Measurements from ENCODE around the gene IGF2BP1.

Gene IGF2BP1

DNA sequence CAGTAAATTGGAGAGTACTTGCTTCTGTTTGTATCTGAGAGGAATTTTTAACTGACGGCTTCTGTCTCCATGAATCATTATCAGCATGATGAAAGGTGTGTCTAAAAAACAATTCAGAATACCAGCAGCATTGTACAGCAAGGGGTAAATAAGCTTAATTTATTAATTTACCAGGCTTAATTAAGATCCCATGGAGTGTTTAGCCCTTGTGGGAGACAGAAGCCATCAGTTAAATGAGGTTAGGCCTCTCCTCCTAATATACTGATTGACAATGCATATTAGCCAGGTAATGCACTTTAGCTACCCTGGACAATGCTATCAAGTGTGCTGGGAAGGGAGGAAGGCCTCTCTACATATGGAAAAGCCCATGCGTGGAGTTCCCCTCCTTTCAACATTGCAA, 53.4 kb downstream of the IGF2BP1 start:
- Mint-ChIP-seq H3K4me1 (ENCODE audit: low read depth) (no peaks in the 10 kb centered on the region), H3K9me3 (ENCODE audit: low read depth) (no peaks in the 10 kb centered on the region), H3K27ac (no peak overlapping the region), H3K4me3 (no peak overlapping the region), H3K27me3 (peaks cover 2% of the 10 kb centered on the region), H3K36me3 (no peaks in the 10 kb centered on the region)

DNA sequence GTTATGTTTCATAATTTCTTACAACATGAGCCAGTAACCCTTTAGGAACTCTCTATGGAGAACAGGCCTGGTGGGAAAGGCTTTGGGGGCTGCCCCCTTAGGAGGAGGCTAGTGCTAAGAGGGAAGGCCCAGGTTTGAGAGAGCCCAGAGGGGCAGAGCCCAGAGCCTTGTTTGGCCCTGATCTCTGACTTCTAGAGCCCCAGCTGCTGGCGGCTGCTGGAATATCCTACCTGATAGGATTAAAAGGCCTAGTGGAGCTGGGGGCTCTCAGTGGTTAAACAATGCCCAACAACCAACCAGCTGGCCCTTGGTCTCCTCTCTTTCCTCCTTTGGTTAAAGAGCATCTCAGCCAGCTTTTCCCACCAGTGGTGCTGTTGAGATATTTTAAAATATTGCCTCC, 54.1 kb downstream of the IGF2BP1 start:
- H3K4me1 Mint-ChIP-seq (ENCODE audit: low read depth), result no peaks in the 10 kb centered on the region

DNA sequence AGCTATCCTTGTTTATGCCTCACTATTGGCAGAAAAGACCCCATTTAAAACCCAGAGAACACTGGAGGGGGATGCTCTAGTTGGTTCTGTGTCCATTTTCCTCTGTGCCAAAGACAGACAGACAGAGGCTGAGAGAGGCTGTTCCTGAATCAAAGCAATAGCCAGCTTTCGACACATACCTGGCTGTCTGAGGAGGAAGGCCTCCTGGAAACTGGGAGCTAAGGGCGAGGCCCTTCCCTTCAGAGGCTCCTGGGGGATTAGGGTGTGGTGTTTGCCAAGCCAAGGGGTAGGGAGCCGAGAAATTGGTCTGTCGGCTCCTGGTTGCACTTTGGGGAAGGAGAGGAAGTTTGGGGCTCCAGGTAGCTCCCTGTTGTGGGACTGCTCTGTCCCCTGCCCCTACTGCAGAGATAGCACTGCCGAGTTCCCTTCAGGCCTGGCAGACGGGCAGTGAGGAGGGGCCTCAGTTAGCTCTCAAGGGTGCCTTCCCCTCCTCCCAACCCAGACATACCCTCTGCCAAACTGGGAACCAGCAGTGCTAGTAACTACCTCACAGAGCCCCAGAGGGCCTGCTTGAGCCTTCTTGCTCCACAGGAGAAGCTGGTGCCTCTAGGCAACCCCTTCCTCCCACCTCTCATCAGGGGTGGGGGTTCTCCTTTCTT, 56.1 kb downstream of the IGF2BP1 start:
- Mint-ChIP-seq H3K9me3 (ENCODE audit: low read depth) (no peaks in the 10 kb centered on the region), H3K4me3 (no peak overlapping the region), H3K27me3 (peaks cover 5% of the 10 kb centered on the region), H3K36me3 (no peaks in the 10 kb centered on the region), H3K27ac (no peak overlapping the region), H3K4me1 (ENCODE audit: low read depth) (no peaks in the 10 kb centered on the region)

More for the DNA sequence above, 54.1 kb downstream of the IGF2BP1 start:
- Mint-ChIP-seq H3K9me3 (ENCODE audit: low read depth) (no peaks in the 10 kb centered on the region), H3K27ac (no peak overlapping the region), H3K27me3 (peaks cover 5% of the 10 kb centered on the region), H3K36me3 (no peaks in the 10 kb centered on the region), H3K4me3 (no peak overlapping the region)

DNA sequence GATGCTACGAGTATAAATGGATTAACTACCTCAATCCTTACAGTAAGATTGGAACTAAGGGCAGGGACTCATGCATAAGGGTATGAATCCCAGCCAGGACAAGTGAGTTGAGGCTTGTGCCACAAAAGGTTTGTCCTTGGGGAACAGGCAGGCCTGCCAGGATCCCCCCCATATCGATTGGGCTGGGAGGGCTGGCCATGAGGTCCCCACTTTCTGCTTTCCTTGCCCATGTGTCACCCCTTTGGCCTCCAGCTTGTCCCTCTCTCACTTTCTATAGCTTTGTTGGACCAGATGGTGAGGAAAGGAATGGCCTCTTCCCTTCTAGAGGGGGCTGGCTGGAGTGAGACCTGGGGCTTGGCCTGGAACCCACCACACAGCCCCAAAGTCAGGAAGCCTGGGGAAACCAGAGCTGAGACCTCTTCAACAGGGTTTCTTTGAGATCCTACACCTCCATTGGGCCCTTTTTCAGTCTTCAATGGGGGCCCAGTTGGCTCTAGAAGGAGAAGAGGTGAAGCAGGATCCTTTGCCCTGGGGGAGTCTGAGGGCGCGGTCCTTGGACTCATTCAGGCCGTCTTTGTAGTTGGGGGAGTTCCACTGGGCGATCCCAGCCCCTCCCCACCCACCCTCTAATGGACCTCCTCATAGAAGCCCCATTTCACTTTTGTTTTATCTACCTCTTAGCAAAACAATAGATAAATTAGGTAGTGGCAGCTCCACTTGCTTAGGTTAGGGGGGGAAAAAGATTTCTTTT, 57.3 kb downstream of the IGF2BP1 start:
- H3K27me3 Mint-ChIP-seq, result peaks cover 7% of the 10 kb centered on the region
- no peak overlapping the region for H3K4me3 Mint-ChIP-seq
- no peak overlapping the region for H3K27ac Mint-ChIP-seq
- no peaks in the 10 kb centered on the region for H3K4me1 Mint-ChIP-seq (ENCODE audit: low read depth)
- no peaks in the 10 kb centered on the region for H3K36me3 Mint-ChIP-seq
- H3K9me3 Mint-ChIP-seq (ENCODE audit: low read depth), result no peaks in the 10 kb centered on the region

DNA sequence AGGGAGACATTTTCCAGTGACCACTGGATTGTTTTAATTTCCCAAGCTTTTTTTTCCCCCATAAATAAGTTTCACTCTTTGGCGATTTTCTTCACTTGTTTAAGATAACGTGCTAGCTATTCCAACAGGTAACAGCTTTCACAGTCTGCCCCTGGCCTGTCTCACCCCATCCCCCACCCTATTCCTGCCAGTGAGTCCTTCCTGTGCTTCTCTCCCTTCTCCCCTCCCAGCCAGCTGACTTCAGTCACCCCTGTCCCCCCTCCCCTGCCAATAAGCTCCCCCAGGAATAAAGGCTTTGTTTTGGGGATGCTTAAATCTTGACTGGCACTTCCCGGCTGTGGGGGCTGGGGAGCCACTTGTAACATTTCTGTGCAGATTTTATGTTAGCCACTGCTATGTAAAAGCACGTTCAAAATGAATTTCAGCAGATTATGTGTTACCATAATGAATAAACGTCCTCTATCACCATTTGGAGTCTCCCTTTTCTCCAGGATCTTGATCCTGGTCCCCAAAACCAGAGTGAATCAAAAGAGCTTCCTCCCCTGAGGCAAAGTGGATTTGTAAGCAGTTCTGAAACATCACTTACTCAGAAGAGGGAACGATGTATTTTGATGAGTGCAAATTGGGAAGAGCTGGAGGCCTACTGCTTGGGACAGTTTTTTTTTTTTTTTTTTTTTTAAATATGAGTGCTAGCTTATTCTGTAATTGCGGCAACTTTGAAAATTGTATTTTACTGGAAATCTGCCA, 58.2 kb downstream of the IGF2BP1 start:
- Mint-ChIP-seq H3K27ac (no peak overlapping the region), H3K4me3 (no peak overlapping the region), H3K9me3 (ENCODE audit: low read depth) (no peaks in the 10 kb centered on the region), H3K27me3 (peaks cover 9% of the 10 kb centered on the region), H3K36me3 (no peaks in the 10 kb centered on the region), H3K4me1 (ENCODE audit: low read depth) (no peaks in the 10 kb centered on the region)

DNA sequence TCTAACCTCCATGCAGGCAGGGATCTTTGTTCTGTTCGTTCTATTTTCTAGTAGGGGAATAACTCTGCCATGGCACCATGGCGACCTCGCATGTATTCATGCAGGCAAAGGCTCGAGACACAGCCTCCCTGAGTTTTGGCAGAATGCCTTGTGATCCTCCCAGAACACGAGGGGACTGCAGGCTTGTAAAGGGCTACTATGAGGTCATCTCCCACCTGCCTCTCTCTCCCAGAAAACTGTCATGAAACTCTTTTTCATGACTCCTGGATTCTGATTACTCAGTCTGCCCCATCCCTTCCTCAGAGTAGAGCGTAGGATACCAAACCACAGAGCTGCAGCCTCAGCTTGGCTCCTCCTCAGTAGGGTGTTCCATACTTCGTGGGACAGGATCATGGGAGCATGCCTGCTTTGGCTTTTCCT, 64.3 kb downstream of the IGF2BP1 start:
- Mint-ChIP-seq H3K9me3 (ENCODE audit: low read depth) (no peaks in the 10 kb centered on the region), H3K36me3 (no peaks in the 10 kb centered on the region), H3K27ac (no peak overlapping the region), H3K27me3 (peaks cover 5% of the 10 kb centered on the region), H3K4me1 (ENCODE audit: low read depth) (no peaks in the 10 kb centered on the region), H3K4me3 (no peak overlapping the region)

DNA sequence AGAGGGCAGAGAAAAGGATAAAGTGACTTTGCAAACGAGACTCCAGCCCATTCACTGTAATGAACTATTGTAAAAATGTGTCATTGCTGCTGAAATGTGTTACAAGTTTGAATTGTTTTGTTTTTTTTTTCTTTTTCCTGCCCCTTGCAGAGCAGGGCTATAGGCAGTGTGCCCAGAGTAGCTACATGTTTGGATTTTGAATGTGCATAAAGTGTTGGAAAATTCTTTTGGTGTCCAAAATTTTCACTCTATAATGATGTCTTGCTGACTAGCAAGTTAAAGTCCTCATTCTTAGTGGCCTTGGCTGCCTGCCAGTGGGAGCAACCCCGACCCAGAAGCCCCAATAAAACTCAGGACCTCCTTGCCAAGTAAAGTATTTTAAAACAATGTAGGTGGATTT, 66.5 kb downstream of the IGF2BP1 start:
- no peak overlapping the region for H3K27ac Mint-ChIP-seq
- no peaks in the 10 kb centered on the region for H3K9me3 Mint-ChIP-seq (ENCODE audit: low read depth)
- H3K27me3 Mint-ChIP-seq, result peaks cover 5% of the 10 kb centered on the region
- no peaks in the 10 kb centered on the region for H3K36me3 Mint-ChIP-seq
- no peaks in the 10 kb centered on the region for H3K4me1 Mint-ChIP-seq (ENCODE audit: low read depth)
- H3K4me3 Mint-ChIP-seq, result no peak overlapping the region

DNA sequence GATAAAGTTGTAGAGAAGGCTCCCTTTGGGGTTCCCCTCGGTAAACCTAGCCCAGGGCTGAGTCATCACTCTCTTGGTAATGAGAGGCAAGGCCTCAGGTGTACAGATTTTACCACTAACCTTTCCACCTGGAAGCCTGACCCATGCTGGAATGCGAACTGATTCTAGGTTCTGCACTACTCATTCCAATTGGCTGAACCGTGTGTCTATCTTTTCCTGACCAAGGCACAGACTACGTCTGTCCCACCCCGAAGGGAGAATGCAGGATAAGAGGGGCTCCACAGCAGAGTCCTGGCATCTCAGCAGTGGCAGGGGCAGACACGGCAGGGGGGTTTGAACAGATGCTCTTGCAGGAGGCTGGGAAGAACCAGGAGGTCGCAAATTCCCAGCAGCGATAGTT, 70.0 kb downstream of the IGF2BP1 start:
- Mint-ChIP-seq H3K27me3 (no peaks in the 10 kb centered on the region), H3K27ac (no peak overlapping the region), H3K9me3 (ENCODE audit: low read depth) (no peaks in the 10 kb centered on the region), H3K36me3 (no peaks in the 10 kb centered on the region), H3K4me1 (ENCODE audit: low read depth) (no peaks in the 10 kb centered on the region), H3K4me3 (no peak overlapping the region)

DNA sequence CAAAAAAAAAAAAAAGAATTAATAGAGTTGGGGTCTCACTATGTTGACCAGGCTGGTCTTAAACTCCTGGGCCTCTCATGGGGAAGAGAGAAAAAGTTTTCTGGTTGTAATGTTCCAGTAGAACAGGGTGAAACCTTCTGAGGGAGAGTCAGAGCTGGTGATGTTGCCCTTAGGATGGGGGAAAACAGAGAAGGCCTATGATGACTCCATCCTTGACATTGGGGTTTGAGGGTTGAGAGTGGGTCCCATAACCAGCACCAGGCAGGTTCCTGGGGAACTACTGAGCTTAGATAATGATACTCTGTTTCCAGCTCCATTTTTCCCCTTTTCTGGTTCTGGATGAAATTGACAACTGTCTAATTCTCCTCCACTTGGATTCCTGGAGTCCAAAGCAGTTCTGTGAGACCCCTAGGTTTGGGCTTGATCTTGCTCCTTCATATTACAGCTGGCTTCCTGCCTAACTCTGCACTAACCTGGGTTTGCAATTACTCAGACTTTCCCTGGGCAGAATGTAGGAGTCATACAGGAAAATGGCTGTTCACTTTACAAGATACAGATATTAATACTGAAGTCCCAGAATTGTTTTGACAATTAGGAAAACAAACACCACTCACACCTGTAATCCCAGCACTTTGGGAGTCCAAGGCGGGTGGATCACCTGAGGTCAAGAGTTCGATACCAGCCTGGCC, 72.5 kb downstream of the IGF2BP1 start:
- H3K27me3 Mint-ChIP-seq, result peaks cover 1% of the 10 kb centered on the region
- no peaks in the 10 kb centered on the region for H3K36me3 Mint-ChIP-seq
- H3K27ac Mint-ChIP-seq, result no peak overlapping the region
- H3K4me1 Mint-ChIP-seq (ENCODE audit: low read depth), result no peaks in the 10 kb centered on the region
- H3K9me3 Mint-ChIP-seq (ENCODE audit: low read depth), result no peaks in the 10 kb centered on the region
- no peak overlapping the region for H3K4me3 Mint-ChIP-seq

DNA sequence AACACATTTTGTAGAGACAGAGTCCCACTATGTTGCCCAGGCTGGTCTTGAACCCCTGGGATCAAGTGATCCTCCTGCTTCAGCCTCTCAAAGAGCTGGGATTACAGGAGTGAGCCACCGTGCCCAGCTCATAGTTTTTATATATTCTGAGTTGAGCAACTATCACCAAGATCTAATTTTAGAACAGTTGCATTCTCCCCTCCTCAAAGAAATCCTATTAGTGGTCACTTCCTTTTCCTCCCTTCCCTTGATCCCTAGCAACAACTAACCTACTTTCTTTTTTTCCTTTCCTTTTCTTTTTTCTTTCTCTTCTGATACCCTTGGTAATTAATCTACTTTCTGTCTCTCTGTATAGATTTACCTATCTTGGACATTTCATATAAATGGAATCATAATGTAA, 73.9 kb downstream of the IGF2BP1 start:
- no peaks in the 10 kb centered on the region for H3K9me3 Mint-ChIP-seq (ENCODE audit: low read depth)
- no peaks in the 10 kb centered on the region for H3K4me1 Mint-ChIP-seq (ENCODE audit: low read depth)
- no peak overlapping the region for H3K27ac Mint-ChIP-seq
- H3K36me3 Mint-ChIP-seq, result no peaks in the 10 kb centered on the region
- H3K27me3 Mint-ChIP-seq, result peaks cover 1% of the 10 kb centered on the region
- no peak overlapping the region for H3K4me3 Mint-ChIP-seq

DNA sequence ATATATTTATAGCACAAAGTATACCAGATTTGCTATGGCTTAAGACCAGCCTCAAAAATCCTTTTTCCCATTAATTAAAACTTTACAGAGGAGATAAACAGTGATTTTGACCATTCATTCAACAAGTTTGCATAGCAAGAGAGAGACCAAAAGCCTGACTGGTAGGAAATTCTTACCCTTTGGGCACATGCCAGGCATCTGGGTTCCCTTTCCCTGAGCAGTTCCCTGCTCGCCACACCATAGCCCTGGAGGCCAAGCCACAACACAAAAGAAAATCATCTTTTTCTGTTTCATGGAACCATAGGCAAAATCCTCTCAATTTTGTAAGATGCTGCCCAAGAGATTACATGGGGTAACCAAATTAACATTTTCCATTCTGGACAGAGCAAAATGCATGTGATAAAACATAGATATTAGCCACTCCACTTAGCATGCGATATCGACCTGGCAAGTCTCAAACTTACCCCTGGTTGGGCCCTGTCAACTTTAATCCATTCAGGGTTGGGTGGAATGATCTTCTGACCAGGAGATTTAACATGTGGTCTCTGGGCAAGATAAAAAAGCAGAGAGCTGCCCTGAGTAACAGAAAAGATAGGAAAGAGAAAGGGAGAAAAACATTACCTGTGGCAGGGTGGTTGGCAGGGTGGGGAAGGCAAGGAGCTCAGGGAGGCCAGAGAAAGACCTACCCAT, 77.8 kb downstream of the IGF2BP1 start:
- peaks cover 15% of the 10 kb centered on the region for H3K27me3 Mint-ChIP-seq
- H3K36me3 Mint-ChIP-seq, result no peaks in the 10 kb centered on the region
- no peaks in the 10 kb centered on the region for H3K9me3 Mint-ChIP-seq (ENCODE audit: low read depth)
- H3K4me3 Mint-ChIP-seq, result no peak overlapping the region
- no peak overlapping the region for H3K27ac Mint-ChIP-seq
- no peaks in the 10 kb centered on the region for H3K4me1 Mint-ChIP-seq (ENCODE audit: low read depth)

DNA sequence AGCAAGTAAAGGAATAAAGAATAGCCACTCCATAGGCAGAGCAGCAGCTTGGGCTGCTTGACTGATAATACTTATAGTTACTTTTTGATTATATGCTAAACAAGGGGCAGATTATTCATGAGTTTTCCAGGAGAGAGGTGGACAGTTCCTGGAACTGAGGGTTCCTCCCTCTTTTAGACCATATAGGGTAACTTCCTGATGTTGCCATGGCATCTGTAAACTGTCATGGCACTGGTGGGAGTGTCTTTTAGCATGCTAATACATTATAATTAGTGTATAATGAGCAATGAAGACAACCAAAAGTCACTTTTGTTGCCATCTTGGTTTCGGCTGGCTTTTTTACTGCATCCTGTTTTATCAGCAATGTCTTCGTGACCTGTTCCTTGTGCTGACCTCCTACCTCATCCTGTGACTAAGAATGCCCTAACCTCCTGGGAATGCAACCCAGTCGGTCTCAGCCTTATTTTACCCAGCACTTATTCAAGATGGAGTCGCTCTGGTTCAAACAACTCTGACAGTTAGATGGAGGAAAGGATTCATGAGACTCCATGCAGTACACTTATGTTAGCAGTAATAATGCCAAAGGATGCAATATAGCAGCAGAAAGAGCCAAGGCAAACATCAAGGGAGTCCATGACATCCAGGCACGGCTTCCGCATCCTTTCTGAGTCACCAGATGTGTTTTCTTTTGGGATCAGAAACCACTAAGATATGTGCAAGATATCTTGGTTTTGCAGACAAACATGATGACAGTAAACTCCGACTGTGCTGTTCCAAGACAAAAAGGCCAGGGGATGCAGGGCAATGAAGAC, 79.6 kb downstream of the IGF2BP1 start:
- H3K4me3 Mint-ChIP-seq, result no peak overlapping the region
- no peaks in the 10 kb centered on the region for H3K9me3 Mint-ChIP-seq (ENCODE audit: low read depth)
- no peak overlapping the region for H3K27ac Mint-ChIP-seq
- H3K27me3 Mint-ChIP-seq, result peaks cover 19% of the 10 kb centered on the region
- H3K36me3 Mint-ChIP-seq, result no peaks in the 10 kb centered on the region
- no peaks in the 10 kb centered on the region for H3K4me1 Mint-ChIP-seq (ENCODE audit: low read depth)

DNA sequence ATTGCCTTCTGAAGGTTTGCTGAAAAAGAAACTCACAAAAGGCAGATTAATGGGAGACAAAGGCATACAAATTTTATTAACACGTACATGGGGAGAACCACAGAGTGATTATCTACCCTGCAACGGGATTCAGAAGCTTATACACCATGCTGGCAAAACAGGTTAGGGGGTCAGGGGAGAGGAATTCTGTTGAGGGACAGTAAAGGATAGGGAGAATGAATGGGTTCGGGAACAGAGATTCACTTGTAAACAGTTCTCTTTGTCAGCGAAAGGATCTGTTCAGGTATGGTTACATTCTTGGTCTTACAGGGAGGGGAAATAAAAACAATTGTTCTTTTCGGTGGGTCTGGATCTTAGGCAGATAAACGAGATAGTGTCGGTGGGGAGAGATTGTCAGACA, 81.1 kb downstream of the IGF2BP1 start:
- no peaks in the 10 kb centered on the region for H3K36me3 Mint-ChIP-seq
- no peaks in the 10 kb centered on the region for H3K9me3 Mint-ChIP-seq (ENCODE audit: low read depth)
- no peak overlapping the region for H3K4me3 Mint-ChIP-seq
- H3K4me1 Mint-ChIP-seq (ENCODE audit: low read depth), result no peaks in the 10 kb centered on the region
- peaks cover 18% of the 10 kb centered on the region for H3K27me3 Mint-ChIP-seq
- no peak overlapping the region for H3K27ac Mint-ChIP-seq
